SU-DHL-6 (cell line): ENCODE measurements around the gene BRI3.

Source experiments
- H2AFZ ChIP-seq: fragments of 200-600 bp; sonication (generic); 2 replicates; pipeline ENCODE4 v1.6.1; 2014; ENCODE audit warnings: low read depth, mild to moderate bottlenecking, moderate library complexity, mixed read lengths, antibody characterized with exemption, low read length; ENCODE audit not compliant: severe bottlenecking
- H3F3A ChIP-seq: fragments of 200-600 bp; shearing (Covaris generic); 2 replicates; pipeline ENCODE4 v1.6.0; 2016; ENCODE audit warnings: antibody characterized with exemption, mild to moderate bottlenecking; ENCODE audit not compliant: insufficient read depth
- H3K27ac ChIP-seq: fragments of 200-600 bp; sonication (generic); 2 replicates; pipeline ENCODE4 v1.5.1; 2016; ENCODE audit warnings: low read depth, mild to moderate bottlenecking, low read length, moderate library complexity, mixed read lengths
- H3K27me3 ChIP-seq: fragments of 200-600 bp; sonication (generic), shearing (Covaris generic); 2 replicates; pipeline ENCODE4 v1.6.0; 2014; ENCODE audit warnings: mild to moderate bottlenecking, low read length
- H3K36me3 ChIP-seq: fragments of 200-600 bp; sonication (generic); 2 replicates; pipeline ENCODE4 v1.6.1; 2014; ENCODE audit warnings: mild to moderate bottlenecking, low read length, mixed read lengths
- H3K4me2 ChIP-seq: fragments of 300-600, 200-600 bp; shearing (Covaris generic), sonication (generic); 2 replicates; pipeline ENCODE4 v1.6.0; 2014; ENCODE audit warnings: low read length, low read depth, mild to moderate bottlenecking; ENCODE audit not compliant: poor library complexity, severe bottlenecking
- H3K4me3 ChIP-seq: fragments of 200-600 bp; sonication (generic); 2 replicates; pipeline ENCODE4 v1.5.1; 2014; ENCODE audit warnings: antibody characterized with exemption, low read length, mild to moderate bottlenecking, mixed read lengths; ENCODE audit not compliant: insufficient read depth, poor library complexity, severe bottlenecking
- H3K79me2 ChIP-seq: fragments of 200-600 bp; sonication (generic); 2 replicates; pipeline ENCODE4 v1.6.1; 2014; ENCODE audit warnings: mild to moderate bottlenecking, low read length, moderate library complexity; ENCODE audit not compliant: insufficient read depth
- H3K9ac ChIP-seq: fragments of 200-600 bp; sonication (generic); 2 replicates; pipeline ENCODE4 v1.7.0; 2014; ENCODE audit warnings: mild to moderate bottlenecking, low read length
- H3K9me2 ChIP-seq: fragments of 200-600 bp; sonication (generic); replicated peaks from 2 replicates; pipeline ENCODE4 v1.6.1; 2014; ENCODE audit warnings: low read length; ENCODE audit not compliant: insufficient read depth
- H3K9me3 ChIP-seq: fragments of 200-600 bp; sonication (generic); 2 replicates; pipeline ENCODE4 v1.6.1; 2014; ENCODE audit warnings: low read length, mixed read lengths; ENCODE audit not compliant: insufficient read depth
- H4K20me1 ChIP-seq: fragments of 200-600 bp; sonication (generic); 2 replicates; pipeline ENCODE4 v1.6.1; 2014; ENCODE audit warnings: low read depth, mild to moderate bottlenecking, antibody characterized with exemption, low read length, moderate library complexity, mixed read lengths
- EZH2phosphoT487 ChIP-seq: fragments of 200-600 bp; sonication (generic), shearing (Covaris generic); conservative IDR thresholded peaks from 2 replicates; pipeline ENCODE4 v1.6.1; 2018; ENCODE audit warnings: mild to moderate bottlenecking, antibody characterized with exemption, low read length, moderate library complexity, mixed read lengths
- TF ChIP-seq, protein P1 (sequence below): fragments of 200-600 bp; sonication (generic); IDR thresholded peaks from one replicate; pipeline ENCODE4 v1.5.1; 2017; ENCODE audit warnings: antibody characterized with exemption, mild to moderate bottlenecking, low read length, moderate library complexity; ENCODE audit not compliant: insufficient read depth, poor library complexity, severe bottlenecking

Gene BRI3

DNA sequence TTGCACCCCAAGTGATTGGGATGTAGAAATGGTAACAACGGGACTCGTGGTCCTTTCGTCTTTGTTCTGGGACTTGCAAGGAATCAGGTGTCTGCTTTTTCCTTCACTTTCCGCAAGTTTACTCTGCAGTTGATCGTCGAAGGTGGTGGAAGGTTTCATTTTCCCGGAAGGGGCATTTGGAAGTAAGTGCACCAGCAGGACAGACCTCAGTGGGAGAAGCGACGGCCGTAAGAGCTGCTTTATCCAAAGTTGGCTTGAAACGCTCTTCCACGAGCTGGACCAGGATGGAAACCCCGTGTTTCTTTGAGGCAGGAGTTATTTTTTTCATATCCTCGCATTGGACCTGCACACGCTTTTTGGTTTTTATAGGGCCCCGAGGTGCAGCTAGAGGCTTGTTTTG lies 1.2 kb downstream of the BRI3 start:
- no peaks in the 10 kb centered on the region for H3K9me2 ChIP-seq
- no peaks in the 10 kb centered on the region for H3K9me3 ChIP-seq
- H3K27me3 ChIP-seq, result no peaks in the 10 kb centered on the region
- H3K27ac ChIP-seq, result no peak overlapping the region
- peak overlapping the region; percentile 85 for H3K4me2 ChIP-seq
- H3K4me3 ChIP-seq, result no peak overlapping the region
- H3F3A ChIP-seq, result no peaks in the 10 kb centered on the region
- H2AFZ ChIP-seq, result no peak overlapping the region
- H3K9ac ChIP-seq, result no peak overlapping the region
- no peaks in the 10 kb centered on the region for H3K79me2 ChIP-seq
- no peaks in the 10 kb centered on the region for H3K36me3 ChIP-seq
- TF ChIP-seq, protein P1, sequence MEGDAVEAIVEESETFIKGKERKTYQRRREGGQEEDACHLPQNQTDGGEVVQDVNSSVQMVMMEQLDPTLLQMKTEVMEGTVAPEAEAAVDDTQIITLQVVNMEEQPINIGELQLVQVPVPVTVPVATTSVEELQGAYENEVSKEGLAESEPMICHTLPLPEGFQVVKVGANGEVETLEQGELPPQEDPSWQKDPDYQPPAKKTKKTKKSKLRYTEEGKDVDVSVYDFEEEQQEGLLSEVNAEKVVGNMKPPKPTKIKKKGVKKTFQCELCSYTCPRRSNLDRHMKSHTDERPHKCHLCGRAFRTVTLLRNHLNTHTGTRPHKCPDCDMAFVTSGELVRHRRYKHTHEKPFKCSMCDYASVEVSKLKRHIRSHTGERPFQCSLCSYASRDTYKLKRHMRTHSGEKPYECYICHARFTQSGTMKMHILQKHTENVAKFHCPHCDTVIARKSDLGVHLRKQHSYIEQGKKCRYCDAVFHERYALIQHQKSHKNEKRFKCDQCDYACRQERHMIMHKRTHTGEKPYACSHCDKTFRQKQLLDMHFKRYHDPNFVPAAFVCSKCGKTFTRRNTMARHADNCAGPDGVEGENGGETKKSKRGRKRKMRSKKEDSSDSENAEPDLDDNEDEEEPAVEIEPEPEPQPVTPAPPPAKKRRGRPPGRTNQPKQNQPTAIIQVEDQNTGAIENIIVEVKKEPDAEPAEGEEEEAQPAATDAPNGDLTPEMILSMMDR, result no peak
- no peak for TF ChIP-seq EZH2phosphoT487
- no peaks in the 10 kb centered on the region for H4K20me1 ChIP-seq

DNA sequence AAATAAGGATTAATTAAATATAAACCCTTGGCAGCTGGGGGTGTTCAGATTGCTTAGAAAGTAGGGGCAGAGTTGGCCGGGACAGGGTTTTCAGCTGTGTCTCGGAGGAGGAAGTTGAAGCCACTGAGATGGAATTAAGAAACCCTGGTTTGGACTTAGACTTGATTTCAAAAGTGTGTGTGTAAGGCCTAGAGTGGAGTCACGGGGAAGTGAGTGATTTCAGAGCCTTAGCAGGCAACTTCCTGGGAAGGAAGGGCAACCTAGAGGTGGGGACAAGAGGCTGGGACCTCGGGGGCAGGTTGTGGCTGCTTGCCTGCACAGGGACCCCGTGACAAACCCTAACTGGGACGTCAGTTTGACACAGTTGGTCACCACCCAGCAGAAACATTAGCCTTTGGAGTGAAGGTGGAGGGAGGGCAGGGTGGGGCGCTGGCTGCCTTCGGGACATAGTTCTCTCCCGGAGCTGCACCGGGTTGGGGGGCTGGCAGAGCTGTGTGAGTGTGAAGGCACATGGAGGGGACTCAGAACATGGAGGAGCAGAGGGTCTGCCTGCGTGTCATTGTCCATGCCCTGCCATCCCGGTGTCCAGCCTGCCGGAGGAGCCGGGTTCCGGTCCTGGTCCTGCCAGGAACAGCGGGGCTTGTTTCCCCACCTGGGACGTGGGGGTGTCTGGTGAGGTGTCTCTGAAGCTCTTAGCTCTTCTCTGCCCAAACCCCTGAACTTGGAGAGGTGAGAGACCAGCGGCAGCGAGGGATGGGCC lies 1.8 kb downstream of the BRI3 start:
- Histone ChIP-seq H4K20me1 (no peaks in the 10 kb centered on the region), H3K4me3 (no peak overlapping the region), H3K9ac (no peak overlapping the region), H3K36me3 (no peaks in the 10 kb centered on the region), H2AFZ (no peak overlapping the region), H3F3A (no peaks in the 10 kb centered on the region), H3K9me3 (no peaks in the 10 kb centered on the region), H3K27me3 (no peaks in the 10 kb centered on the region), H3K79me2 (no peaks in the 10 kb centered on the region), H3K27ac (no peak overlapping the region), H3K9me2 (no peaks in the 10 kb centered on the region), H3K4me2 (no peak overlapping the region)
- TF ChIP-seq, protein P1, result no peak
- TF ChIP-seq EZH2phosphoT487, result no peak

DNA sequence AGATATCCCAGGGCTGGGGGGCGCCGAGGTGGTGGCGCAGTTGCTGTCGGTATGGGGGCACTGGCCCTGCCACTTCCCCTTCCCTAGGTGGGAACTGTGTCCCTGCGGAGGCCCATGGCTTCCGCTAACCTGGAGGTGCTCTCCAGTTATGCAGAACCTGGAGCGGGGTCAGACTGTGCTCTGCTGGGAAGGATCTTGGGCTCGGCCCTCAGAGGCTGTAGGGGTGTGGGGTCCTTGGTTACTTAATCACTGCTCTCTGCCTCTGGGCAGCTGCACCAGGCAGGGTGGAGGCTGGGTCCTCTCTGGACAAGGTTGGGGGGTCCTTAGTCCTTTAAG lies 2.4 kb downstream of the BRI3 start:
- H4K20me1 ChIP-seq, result no peaks in the 10 kb centered on the region

More for the DNA sequence above, 2.4 kb downstream of the BRI3 start:
- H3K9ac ChIP-seq, result no peak overlapping the region
- H3K4me3 ChIP-seq, result no peak overlapping the region
- no peaks in the 10 kb centered on the region for H3F3A ChIP-seq
- H3K4me2 ChIP-seq, result no peak overlapping the region
- H3K27ac ChIP-seq, result no peak overlapping the region
- H3K9me2 ChIP-seq, result no peaks in the 10 kb centered on the region
- H3K27me3 ChIP-seq, result no peaks in the 10 kb centered on the region
- no peaks in the 10 kb centered on the region for H3K79me2 ChIP-seq
- no peaks in the 10 kb centered on the region for H3K36me3 ChIP-seq
- no peaks in the 10 kb centered on the region for H3K9me3 ChIP-seq
- no peak for TF ChIP-seq EZH2phosphoT487
- TF ChIP-seq, protein P1, result no peak
- H2AFZ ChIP-seq, result no peak overlapping the region
